B cell (primary cell): Measurements from ENCODE around the gene DVL2.

Source experiments
- CTCF ChIP-seq: fragments of 200-600 bp; IDR thresholded peaks from one replicate; pipeline ENCODE4 v1.8.0; 2022; ENCODE audit warnings: antibody characterized with exemption, mild to moderate bottlenecking
- EZH2 ChIP-seq: IDR thresholded peaks from 2 replicates; pipeline ENCODE4 v1.6.1; 2012; ENCODE audit warnings: borderline replicate concordance, low read depth, mild to moderate bottlenecking, moderate library complexity, low read length; ENCODE audit not compliant: insufficient read depth, poor library complexity, severe bottlenecking

GRCh38 chr17:7241090-7241733 is 6.9 kb upstream of the DVL2 start:
- no peak for TF ChIP-seq CTCF
- no peak for TF ChIP-seq EZH2
